ENCODE measurements around the gene TMEM11.
"Not testable (repeated sequence)": the region's sequence is repeated elsewhere in the genome, so short reads cannot be mapped to it uniquely, and the experiment has no call there.

TMEM11 gene

GRCh38 chr17:21210411-21211076 is 3.4 kb downstream of the TMEM11 start:
- DNase-seq, result no peak
- TF ChIP-seq GATA1 (IDR thresholded peaks at IDR 0.05; ENCODE audit: low read depth, low read length), result no peak
- TF ChIP-seq POLR2A (IDR thresholded peaks at IDR 0.05; ENCODE audit: low read length), result no peak

GRCh38 chr17:21209511-21210175 is 4.3 kb downstream of the TMEM11 start:
- no peak for DNase-seq
- TF ChIP-seq POLR2A (IDR thresholded peaks at IDR 0.05; ENCODE audit: low read length), result no peak
- TF ChIP-seq GATA1 (IDR thresholded peaks at IDR 0.05; ENCODE audit: low read depth, low read length), result no peak

DNA sequence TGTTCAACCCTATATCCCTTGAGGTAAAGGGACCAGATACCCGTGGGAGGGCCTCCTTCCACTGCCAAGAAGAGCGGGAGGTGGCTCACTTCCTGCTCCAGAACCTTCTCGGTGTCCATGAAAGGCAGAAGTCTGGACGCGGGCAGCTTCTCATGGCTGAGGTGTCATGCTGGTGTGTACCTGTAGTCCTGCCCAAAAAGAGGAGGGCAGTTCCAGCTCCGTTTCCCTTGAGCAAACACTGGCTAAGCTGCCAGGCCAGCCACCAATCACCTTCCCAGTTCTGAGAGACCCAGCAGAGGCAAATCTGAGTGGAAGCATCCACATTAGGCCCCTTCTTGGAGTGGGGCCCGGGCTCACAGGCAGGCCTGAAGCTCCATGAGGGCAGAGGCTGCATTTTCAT is 5.6 kb downstream of the TMEM11 start:
- no peak for TF ChIP-seq POLR2A (IDR thresholded peaks at IDR 0.05; ENCODE audit: low read length)
- TF ChIP-seq GATA1 (IDR thresholded peaks at IDR 0.05; ENCODE audit: low read depth, low read length), result no peak
- DNase-seq, result no peak

- TF ChIP-seq GATA1 (IDR thresholded peaks at IDR 0.05; ENCODE audit: low read depth, low read length) (no peak), POLR2A (IDR thresholded peaks at IDR 0.05; ENCODE audit: low read length) (no peak)
- no peak for DNase-seq
Measured at GRCh38 chr17:21204935-21205334, 9.0 kb downstream of the TMEM11 start.

DNA sequence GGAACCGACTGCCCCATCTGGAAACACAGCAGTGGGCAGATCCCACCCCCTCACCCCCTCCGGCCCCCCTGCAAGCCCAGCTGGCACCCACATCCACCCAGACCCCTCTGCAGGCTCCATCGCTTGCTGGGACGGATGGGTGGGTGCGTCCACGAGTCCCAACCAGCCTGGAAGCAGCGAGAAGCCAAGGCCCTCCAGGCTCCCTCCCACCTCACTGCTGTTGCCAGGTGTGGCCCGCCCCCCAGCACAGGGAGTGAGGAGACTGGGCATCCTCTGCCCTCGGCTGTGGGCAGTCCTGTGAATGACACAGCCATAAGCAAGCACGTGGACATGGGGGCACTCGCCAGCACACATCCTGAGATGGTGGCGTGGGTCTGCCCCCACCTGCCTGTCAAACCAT is 11.4 kb downstream of the TMEM11 start:
- no peak for TF ChIP-seq GATA1 (IDR thresholded peaks at IDR 0.05; ENCODE audit: low read depth, low read length)
- TF ChIP-seq POLR2A (IDR thresholded peaks at IDR 0.05; ENCODE audit: low read length), result no peak
- DNase-seq, result no peak

DNA sequence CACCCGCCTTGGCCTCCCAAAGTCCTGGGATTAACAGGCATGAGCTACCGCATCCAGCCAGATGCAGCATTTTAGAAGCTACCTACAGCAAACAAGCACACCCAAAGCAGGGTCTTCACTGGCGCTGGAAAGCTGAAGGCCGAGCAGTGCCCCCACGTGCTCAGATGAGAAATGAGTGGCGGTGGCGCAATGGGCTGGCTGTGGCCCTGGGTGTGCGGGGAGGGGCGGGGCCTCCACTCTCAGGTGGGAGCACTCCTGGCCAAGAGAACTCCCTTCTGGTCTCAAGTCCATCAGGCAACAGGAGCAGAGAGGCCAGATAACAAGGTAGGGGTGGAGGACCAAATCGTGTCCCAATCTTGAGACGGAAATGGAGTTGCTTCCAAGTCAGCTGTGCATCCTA is 12.1 kb downstream of the TMEM11 start:
- DNase-seq, result no peak
- TF ChIP-seq GATA1 (IDR thresholded peaks at IDR 0.05; ENCODE audit: low read depth, low read length) (no peak), POLR2A (IDR thresholded peaks at IDR 0.05; ENCODE audit: low read length) (no peak)

DNA sequence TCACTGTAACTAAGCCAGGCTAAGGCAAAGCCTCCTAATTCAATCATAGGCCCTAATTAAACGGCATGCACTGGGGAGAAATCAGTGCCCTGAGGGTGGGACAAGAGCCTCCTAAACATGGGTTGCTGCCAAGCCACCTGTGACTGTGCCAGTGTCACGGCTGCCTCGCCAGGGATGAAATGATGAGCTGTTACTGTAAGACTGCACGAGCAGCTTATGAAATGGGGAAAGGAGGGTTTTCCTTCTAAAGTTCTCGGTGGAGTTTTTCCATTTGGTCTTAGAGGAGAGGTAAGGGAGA is 12.7 kb downstream of the TMEM11 start:
- TF ChIP-seq POLR2A (IDR thresholded peaks at IDR 0.05; ENCODE audit: low read length) (no peak), GATA1 (IDR thresholded peaks at IDR 0.05; ENCODE audit: low read depth, low read length) (no peak)
- no peak for DNase-seq

- TF ChIP-seq POLR2A (IDR thresholded peaks at IDR 0.05; ENCODE audit: low read length) (no peak), GATA1 (IDR thresholded peaks at IDR 0.05; ENCODE audit: low read depth, low read length) (no peak)
- no peak for DNase-seq
Measured at GRCh38 chr17:21200590-21201297, 13.2 kb downstream of the TMEM11 start.

DNA sequence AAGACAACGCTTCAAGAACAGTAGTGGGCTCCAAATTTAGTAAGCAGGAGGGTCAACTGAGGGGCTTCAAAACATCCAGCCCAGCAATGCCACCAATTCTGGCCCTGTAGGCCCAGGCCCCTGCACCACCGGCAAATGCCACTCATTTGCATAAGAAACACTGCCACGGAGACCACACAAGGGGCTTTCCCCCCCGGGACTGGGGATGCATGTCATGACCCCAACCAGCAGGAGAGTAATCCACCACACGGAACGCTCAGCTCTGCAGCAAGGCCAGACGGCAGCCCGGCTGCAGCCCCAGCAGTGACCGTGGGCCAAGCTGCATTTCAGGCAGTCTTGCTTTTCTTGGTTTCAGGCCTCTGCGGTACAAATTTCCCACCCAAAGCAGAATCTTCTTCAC is 14.1 kb downstream of the TMEM11 start:
- TF ChIP-seq POLR2A (IDR thresholded peaks at IDR 0.05; ENCODE audit: low read length) (no peak), GATA1 (IDR thresholded peaks at IDR 0.05; ENCODE audit: low read depth, low read length) (no peak)

DNA sequence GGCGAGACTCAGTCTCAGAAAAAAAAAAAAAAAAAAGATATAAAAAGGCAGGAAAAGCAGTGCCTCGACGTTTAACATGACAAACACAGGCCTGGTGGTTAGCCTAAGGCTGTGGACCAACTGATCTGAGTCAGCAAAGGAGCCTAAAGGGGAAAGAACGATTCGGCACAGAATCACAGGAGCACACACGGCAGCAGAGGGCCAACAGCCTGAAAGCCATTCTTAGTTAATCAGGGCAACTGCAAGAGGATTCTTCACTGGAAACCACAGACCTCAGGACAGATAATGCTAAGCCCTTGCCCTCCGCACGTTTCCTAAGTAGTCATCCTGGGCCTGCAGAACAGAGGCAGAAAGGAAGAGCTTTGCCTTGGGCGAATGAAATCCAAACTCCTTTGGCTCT is 14.7 kb downstream of the TMEM11 start:
- peak; percentile 16 to 41 for DNase-seq

More for the DNA sequence above, 14.1 kb downstream of the TMEM11 start:
- no peak for DNase-seq

DNA sequence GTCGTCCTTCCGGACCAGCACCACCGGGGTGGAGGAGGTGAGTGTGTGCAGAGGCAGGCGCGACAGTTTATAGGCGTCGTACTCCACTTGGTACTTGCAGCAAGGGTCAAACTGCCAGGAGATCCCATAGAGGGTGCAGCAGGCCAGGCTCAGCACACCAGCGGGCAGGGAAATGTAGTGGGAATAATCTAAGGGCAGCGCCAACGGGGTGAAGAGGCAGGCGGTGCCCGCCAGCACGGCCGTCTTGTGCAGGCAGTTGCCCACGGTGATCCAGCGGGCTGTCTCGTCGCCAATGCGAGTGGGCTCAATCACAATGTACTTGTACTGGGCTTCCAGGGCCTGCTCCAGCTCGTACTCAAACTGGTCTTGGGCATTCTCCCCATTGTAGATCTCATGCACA is 15.6 kb downstream of the TMEM11 start:
- no peak for TF ChIP-seq POLR2A (IDR thresholded peaks at IDR 0.05; ENCODE audit: low read length)
- TF ChIP-seq GATA1 (IDR thresholded peaks at IDR 0.05; ENCODE audit: low read depth, low read length), result no peak
- DNase-seq, result no peak

More for the DNA sequence above, 14.7 kb downstream of the TMEM11 start:
- TF ChIP-seq POLR2A (IDR thresholded peaks at IDR 0.05; ENCODE audit: low read length) (no peak), GATA1 (IDR thresholded peaks at IDR 0.05; ENCODE audit: low read depth, low read length) (no peak)

GRCh38 chr17:21196126-21196525 is 17.8 kb downstream of the TMEM11 start:
- no peak for DNase-seq
- TF ChIP-seq GATA1 (IDR thresholded peaks at IDR 0.05; ENCODE audit: low read depth, low read length), result no peak
- no peak for TF ChIP-seq POLR2A (IDR thresholded peaks at IDR 0.05; ENCODE audit: low read length)

- DNase-seq, result no peak
- TF ChIP-seq POLR2A (IDR thresholded peaks at IDR 0.05; ENCODE audit: low read length) (no peak), GATA1 (IDR thresholded peaks at IDR 0.05; ENCODE audit: low read depth, low read length) (no peak)
Measured at GRCh38 chr17:21194703-21195102, 19.3 kb downstream of the TMEM11 start.

GRCh38 chr17:21194226-21194625 is 19.7 kb downstream of the TMEM11 start:
- TF ChIP-seq POLR2A (IDR thresholded peaks at IDR 0.05; ENCODE audit: low read length) (no peak), GATA1 (IDR thresholded peaks at IDR 0.05; ENCODE audit: low read depth, low read length) (no peak)
- no peak for DNase-seq

GRCh38 chr17:21193031-21193430 is 20.9 kb downstream of the TMEM11 start:
- no peak for DNase-seq
- TF ChIP-seq POLR2A (IDR thresholded peaks at IDR 0.05; ENCODE audit: low read length) (no peak), GATA1 (IDR thresholded peaks at IDR 0.05; ENCODE audit: low read depth, low read length) (no peak)

DNA sequence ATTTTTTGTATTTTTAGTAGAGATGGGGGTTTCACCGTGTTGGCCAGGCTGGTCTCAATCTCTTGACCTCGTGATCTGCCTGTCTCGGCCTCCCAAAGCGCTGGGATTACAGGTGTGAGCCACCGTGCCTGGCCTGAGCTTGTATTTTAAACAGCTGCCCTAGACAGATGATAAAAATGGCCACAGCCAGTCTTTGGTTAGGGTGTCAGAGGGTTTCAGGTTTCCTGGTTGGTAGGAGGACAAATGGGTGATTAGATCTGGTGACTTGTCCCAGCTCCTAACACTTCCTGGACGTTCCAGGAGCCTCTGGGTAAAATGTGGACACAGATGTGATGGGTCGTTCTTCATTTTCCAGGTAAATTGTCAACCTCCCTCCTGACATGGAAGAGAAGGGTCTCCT is 21.5 kb downstream of the TMEM11 start:
- not testable (repeated sequence) for DNase-seq

Measured in erythroblast (primary cell).